ENCODE data around the gene SH2D7.
A peak's percentile ranks its signal among the peaks of the same experiment; 100 is the strongest.

SH2D7 gene

GRCh38 chr15:78075490-78076230 is 16.7 kb upstream of the SH2D7 start:
- no peaks in the 10 kb centered on the region; the same call in 1 of the 2 replicates for H3F3A ChIP-seq (ENCODE audit: low read depth)
- no peaks in the 10 kb centered on the region for H3K36me3 ChIP-seq (ENCODE audit: insufficient read depth, low read length)
- H3K9ac ChIP-seq (ENCODE audit: low read depth, low read length, poor library complexity, severe bottlenecking): peak overlapping the region; percentile 98
- H2AFZ ChIP-seq (ENCODE audit: low read length): no peak overlapping the region
- peaks cover 51% of the 10 kb centered on the region for H3K4me1 ChIP-seq (ENCODE audit: insufficient read depth, low read length, poor library complexity, severe bottlenecking)
- H3K4me3 ChIP-seq (ENCODE audit: low read length, poor library complexity, severe bottlenecking): peak overlapping the region; percentile 100
- H3K9me2 ChIP-seq (replicated peaks; ENCODE audit: low read depth, low read length): no peaks in the 10 kb centered on the region
- H3K27me3 ChIP-seq (ENCODE audit: insufficient read depth, low read length, poor library complexity, severe bottlenecking): no peaks in the 10 kb centered on the region
- peaks cover 71% of the 10 kb centered on the region for H3K79me2 ChIP-seq (ENCODE audit: insufficient read depth, low read length)
- H3K4me2 ChIP-seq (ENCODE audit: low read depth, low read length, poor library complexity, severe bottlenecking): peak overlapping the region; percentile 84
- no peak for TF ChIP-seq EZH2phosphoT487 (IDR thresholded peaks at IDR 0.05; ENCODE audit: borderline replicate concordance)
- TF ChIP-seq CTCF (conservative IDR thresholded peaks at IDR 0.05; ENCODE audit: low read length): no peak
- H4K20me1 ChIP-seq (ENCODE audit: insufficient read depth, low read length, poor library complexity, severe bottlenecking): peaks cover 41% of the 10 kb centered on the region
- no peaks in the 10 kb centered on the region for H3K9me3 ChIP-seq (ENCODE audit: insufficient read depth, low read depth, low read length)

DNA sequence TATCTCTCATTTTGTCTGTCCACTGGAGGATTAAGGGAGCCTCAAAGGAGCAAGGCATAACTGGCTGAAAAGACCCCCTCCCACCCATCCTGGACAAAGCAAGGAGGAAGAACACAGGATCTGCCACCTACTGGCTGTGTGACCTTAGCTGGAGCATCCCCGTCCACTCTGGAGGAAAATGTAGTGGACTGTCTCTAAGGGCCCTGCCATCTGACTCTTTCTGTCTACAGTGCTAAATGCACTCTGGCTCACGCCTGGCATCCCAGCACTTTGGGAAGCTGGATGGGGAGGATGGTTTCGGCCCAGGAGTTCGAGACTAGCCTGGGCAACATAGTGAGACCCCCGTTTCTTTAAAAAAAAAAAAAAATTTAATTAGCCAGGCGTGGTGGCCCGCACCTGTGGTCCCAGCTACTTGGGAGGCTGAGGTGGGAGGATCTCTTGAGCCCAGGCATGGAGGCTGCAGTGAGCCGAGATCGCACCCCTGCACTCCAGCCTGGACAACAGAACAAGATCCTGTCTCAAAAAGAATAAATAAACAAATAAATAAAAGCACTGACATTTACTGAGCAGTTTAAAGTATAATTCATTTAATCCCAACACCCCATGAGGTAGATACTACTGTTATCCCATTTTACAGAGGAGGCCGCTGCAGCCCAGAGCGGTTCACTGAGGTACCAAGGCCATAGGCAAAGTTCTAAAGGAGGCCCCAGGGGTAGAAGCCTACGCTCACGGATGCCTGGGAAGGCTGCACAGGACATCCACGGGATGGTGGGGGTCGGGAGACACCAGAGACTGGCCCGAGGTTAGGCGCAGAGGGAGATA is 15.9 kb upstream of the SH2D7 start:
- no peaks in the 10 kb centered on the region for H3K9me3 ChIP-seq (ENCODE audit: insufficient read depth, low read depth, low read length)
- peaks cover 46% of the 10 kb centered on the region for H3K4me1 ChIP-seq (ENCODE audit: insufficient read depth, low read length, poor library complexity, severe bottlenecking)
- H2AFZ ChIP-seq (ENCODE audit: low read length): peak overlapping the region; percentile 58
- H3F3A ChIP-seq (ENCODE audit: low read depth): no peaks in the 10 kb centered on the region; the same call in 1 of the 2 replicates
- H3K4me2 ChIP-seq (ENCODE audit: low read depth, low read length, poor library complexity, severe bottlenecking): peak overlapping the region; percentile 84
- H3K27me3 ChIP-seq (ENCODE audit: insufficient read depth, low read length, poor library complexity, severe bottlenecking): no peaks in the 10 kb centered on the region
- peak overlapping the region; percentile 98 for H3K9ac ChIP-seq (ENCODE audit: low read depth, low read length, poor library complexity, severe bottlenecking)
- no peak for TF ChIP-seq EZH2phosphoT487 (IDR thresholded peaks at IDR 0.05; ENCODE audit: borderline replicate concordance)
- peak; percentile 54 for TF ChIP-seq CTCF (conservative IDR thresholded peaks at IDR 0.05; ENCODE audit: low read length)
- peak overlapping the region; percentile 100 for H3K4me3 ChIP-seq (ENCODE audit: low read length, poor library complexity, severe bottlenecking)
- H3K9me2 ChIP-seq (replicated peaks; ENCODE audit: low read depth, low read length): no peaks in the 10 kb centered on the region
- peaks cover 63% of the 10 kb centered on the region for H3K79me2 ChIP-seq (ENCODE audit: insufficient read depth, low read length)
- peaks cover 37% of the 10 kb centered on the region for H4K20me1 ChIP-seq (ENCODE audit: insufficient read depth, low read length, poor library complexity, severe bottlenecking)
- no peaks in the 10 kb centered on the region for H3K36me3 ChIP-seq (ENCODE audit: insufficient read depth, low read length)

- H4K20me1 ChIP-seq (ENCODE audit: insufficient read depth, low read length, poor library complexity, severe bottlenecking): peaks cover 33% of the 10 kb centered on the region
- H3K9ac ChIP-seq (ENCODE audit: low read depth, low read length, poor library complexity, severe bottlenecking): peak within 1 kb of the TSS; percentile 98
- no peaks in the 10 kb centered on the region for H3K36me3 ChIP-seq (ENCODE audit: insufficient read depth, low read length)
- peaks cover 38% of the 10 kb centered on the region for H3K4me1 ChIP-seq (ENCODE audit: insufficient read depth, low read length, poor library complexity, severe bottlenecking)
- peaks cover 55% of the 10 kb centered on the region for H3K79me2 ChIP-seq (ENCODE audit: insufficient read depth, low read length)
- no peaks in the 10 kb centered on the region for H3K27me3 ChIP-seq (ENCODE audit: insufficient read depth, low read length, poor library complexity, severe bottlenecking)
- no peaks in the 10 kb centered on the region for H3K9me2 ChIP-seq (replicated peaks; ENCODE audit: low read depth, low read length)
- TF ChIP-seq EZH2phosphoT487 (IDR thresholded peaks at IDR 0.05; ENCODE audit: borderline replicate concordance) (no peak), CTCF (conservative IDR thresholded peaks at IDR 0.05; ENCODE audit: low read length) (no peak)
- H2AFZ ChIP-seq (ENCODE audit: low read length): peak within 1 kb of the TSS; percentile 90
- peak within 1 kb of the TSS; percentile 84 for H3K4me2 ChIP-seq (ENCODE audit: low read depth, low read length, poor library complexity, severe bottlenecking)
- peak within 1 kb of the TSS; percentile 100 for H3K4me3 ChIP-seq (ENCODE audit: low read length, poor library complexity, severe bottlenecking)
- no peaks in the 10 kb centered on the region; the same call in 1 of the 2 replicates for H3F3A ChIP-seq (ENCODE audit: low read depth)
- H3K9me3 ChIP-seq (ENCODE audit: insufficient read depth, low read depth, low read length): no peaks in the 10 kb centered on the region
Measured at GRCh38 chr15:78077053-78077870, 15.1 kb upstream of the SH2D7 start, which contains the start of gene TBC1D2B. TSS of gene TBC1D2B (minus strand) at chr15:78077711. CDS start at chr15:78077652, 59 bp downstream.
